ENCODE measurements around the gene TMEM263.
"Not testable (repeated sequence)": the region's sequence is repeated elsewhere in the genome, so short reads cannot be mapped to it uniquely, and the experiment has no call there.

DNA sequence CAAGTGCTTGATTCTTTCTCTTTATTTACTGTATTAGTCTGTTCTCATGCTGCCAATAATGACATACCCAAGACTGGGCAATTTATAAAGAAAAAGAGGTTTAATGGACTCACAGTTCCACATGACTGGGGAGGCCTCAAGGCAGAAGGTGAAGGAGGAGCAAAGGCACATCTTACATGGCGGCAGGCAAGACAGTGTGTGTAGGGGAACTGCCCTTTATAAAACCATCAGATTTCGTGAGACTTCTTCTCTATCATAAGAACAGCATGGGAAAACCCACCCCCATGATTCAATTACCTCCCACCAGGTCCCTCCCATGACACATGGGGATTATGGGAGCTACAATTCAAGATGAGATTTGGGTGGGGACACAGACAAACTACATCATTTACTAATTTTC is 32.1 kb upstream of the TMEM263 start:
- TF ChIP-seq, protein P1, sequence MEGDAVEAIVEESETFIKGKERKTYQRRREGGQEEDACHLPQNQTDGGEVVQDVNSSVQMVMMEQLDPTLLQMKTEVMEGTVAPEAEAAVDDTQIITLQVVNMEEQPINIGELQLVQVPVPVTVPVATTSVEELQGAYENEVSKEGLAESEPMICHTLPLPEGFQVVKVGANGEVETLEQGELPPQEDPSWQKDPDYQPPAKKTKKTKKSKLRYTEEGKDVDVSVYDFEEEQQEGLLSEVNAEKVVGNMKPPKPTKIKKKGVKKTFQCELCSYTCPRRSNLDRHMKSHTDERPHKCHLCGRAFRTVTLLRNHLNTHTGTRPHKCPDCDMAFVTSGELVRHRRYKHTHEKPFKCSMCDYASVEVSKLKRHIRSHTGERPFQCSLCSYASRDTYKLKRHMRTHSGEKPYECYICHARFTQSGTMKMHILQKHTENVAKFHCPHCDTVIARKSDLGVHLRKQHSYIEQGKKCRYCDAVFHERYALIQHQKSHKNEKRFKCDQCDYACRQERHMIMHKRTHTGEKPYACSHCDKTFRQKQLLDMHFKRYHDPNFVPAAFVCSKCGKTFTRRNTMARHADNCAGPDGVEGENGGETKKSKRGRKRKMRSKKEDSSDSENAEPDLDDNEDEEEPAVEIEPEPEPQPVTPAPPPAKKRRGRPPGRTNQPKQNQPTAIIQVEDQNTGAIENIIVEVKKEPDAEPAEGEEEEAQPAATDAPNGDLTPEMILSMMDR (IDR thresholded peaks at IDR 0.05), result not testable (repeated sequence)
- not testable (repeated sequence) for TF ChIP-seq POLR2A (IDR thresholded peaks at IDR 0.05)
